HG03378 (cell line): ENCODE measurements around the gene STRN.

Experiments used
- ATAC-seq: cut with Tn5 transposase; IDR thresholded peaks from one replicate; pipeline ENCODE4 v1.9.1; 2021; ENCODE audit warnings: mild to moderate bottlenecking, moderate library complexity; ENCODE audit not compliant: unreplicated experiment

The STRN gene

GRCh38 chr2:36800381-36800780 is 166.0 kb downstream of the STRN start:
- no peak for ATAC-seq

- no peak for ATAC-seq
Observed at GRCh38 chr2:36798724-36799123, 167.6 kb downstream of the STRN start.

GRCh38 chr2:36797324-36798070 is 168.8 kb downstream of the STRN start:
- ATAC-seq: no peak
